Astrocyte of the cerebellum (primary cell): Measurements from ENCODE around the gene MYO10.
A peak's percentile ranks its signal among the peaks of the same experiment; 100 is the strongest.

Experiments used
- DNase-seq: peaks from one replicate; pipeline ENCODE4 v3.0.0-alpha.2; 2011; ENCODE audit warnings: low read depth
- H3K4me3 ChIP-seq: 2 replicates; pipeline ENCODE4 v1.5.1; 2011; ENCODE audit warnings: mild to moderate bottlenecking, low read depth, low read length, moderate library complexity
- in situ Hi-C: cut with HindIII; loops from 2 replicates; pipeline ENCODE4 v1.10.0; 2017; ENCODE audit warnings: low sequenced_read_pairs
- TF ChIP-seq, protein P1 (sequence below): IDR thresholded peaks from 2 replicates; pipeline ENCODE4 v1.5.1; 2012; ENCODE audit warnings: low read length, low read depth, moderate library complexity, mild to moderate bottlenecking; ENCODE audit errors: missing control alignments

MYO10 gene

DNA sequence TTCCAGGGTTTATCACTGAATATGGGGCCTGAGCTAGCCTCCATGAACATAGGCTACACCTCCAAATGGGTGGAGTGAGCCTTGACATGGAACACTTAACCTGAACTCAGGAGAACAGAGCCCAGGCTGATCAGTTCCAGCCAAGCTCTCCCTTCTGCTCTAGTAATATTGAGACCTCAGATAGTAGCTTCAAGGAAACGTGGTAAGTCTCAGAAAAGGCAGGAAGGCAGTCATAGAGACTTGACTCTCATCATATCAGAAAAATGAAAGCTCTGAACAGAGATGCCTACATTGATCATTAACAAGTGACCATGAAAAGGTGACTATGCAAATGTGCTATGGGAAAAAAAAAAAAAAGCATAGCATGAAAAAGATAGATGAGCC lies 40.5 kb upstream of the MYO10 start:
- H3K4me3 ChIP-seq, result no peak overlapping the region
- DNase-seq, result no peak
- TF ChIP-seq, protein P1, sequence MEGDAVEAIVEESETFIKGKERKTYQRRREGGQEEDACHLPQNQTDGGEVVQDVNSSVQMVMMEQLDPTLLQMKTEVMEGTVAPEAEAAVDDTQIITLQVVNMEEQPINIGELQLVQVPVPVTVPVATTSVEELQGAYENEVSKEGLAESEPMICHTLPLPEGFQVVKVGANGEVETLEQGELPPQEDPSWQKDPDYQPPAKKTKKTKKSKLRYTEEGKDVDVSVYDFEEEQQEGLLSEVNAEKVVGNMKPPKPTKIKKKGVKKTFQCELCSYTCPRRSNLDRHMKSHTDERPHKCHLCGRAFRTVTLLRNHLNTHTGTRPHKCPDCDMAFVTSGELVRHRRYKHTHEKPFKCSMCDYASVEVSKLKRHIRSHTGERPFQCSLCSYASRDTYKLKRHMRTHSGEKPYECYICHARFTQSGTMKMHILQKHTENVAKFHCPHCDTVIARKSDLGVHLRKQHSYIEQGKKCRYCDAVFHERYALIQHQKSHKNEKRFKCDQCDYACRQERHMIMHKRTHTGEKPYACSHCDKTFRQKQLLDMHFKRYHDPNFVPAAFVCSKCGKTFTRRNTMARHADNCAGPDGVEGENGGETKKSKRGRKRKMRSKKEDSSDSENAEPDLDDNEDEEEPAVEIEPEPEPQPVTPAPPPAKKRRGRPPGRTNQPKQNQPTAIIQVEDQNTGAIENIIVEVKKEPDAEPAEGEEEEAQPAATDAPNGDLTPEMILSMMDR, result no peak
- in situ Hi-C loops, result no loop called here

DNA sequence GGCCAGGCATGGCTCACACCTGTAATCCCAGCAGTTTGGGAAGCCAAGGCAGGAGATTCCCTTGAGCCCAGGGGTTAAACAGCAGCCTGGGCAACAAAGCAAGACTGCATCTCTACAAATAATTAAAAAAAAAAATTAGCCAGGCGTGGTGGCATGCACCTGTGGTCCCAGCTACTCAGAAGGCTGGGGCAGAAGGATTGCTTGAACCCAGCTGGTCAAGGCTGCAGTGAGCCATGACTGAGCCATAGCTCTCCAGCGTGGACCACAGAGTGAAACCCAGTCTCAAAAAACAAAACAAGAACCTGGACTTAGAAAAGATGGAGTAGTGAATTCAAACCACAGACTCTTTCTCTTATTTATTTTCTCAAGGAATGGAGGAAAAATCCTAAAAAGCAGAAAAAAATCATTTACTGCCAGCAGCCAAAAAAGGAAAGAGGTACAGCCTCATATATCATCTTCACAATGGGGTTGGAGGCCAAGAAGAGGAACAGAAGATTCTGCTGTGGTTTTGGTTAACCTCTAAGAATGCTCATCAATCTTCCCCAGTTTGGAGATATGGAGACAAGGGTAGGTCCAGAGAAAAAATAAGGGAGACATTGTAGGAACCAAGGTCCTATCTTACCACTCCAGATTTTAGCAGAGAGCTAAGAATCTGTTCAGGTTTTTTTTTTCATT lies 40.0 kb upstream of the MYO10 start:
- H3K4me3 ChIP-seq, result no peak overlapping the region
- peak; percentile 29 for DNase-seq
- in situ Hi-C loops, result no loop called here
- TF ChIP-seq, protein P1, result no peak

DNA sequence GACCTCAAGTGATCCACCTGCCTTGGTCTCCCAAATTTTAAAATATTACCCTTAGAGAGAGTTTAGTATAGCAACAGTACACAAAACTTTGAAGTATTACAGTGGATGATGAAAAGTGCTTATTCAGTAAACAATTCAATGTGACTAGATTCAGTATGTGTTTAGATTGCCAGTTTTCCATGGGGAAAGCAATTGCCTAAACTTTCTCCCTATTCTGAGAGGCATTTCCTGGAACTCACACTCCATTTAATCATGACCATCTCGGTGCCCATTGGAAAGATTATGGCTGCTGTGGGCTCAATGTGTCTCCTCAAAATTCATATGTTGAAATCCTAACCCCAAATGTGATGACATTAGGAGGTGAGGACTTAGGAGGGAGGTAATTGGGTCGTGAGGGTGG lies 38.9 kb upstream of the MYO10 start:
- no peak for DNase-seq
- TF ChIP-seq, protein P1, result no peak
- no peak overlapping the region for H3K4me3 ChIP-seq
- in situ Hi-C loops, result no loop called here

DNA sequence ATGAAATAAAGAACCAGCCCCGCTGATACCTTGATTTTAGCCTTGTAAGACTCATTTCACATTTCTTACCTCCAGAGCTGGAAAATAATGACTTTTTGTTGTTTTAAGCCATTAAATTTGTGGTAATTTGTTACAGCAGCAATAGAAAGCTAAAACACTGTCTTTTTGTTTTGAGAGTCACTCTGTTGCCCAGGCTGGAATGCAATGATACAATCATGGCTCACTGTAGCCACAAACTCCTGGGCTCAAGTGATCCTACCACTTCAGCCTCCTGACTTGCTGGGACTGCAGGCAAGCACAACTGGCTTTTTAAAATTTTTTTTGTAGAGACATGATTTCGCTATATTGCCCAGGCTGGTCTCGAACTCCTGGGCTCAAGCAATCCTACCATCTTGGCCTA lies 34.7 kb upstream of the MYO10 start:
- TF ChIP-seq, protein P1, result no peak
- in situ Hi-C loops, result no loop called here
- no peak overlapping the region for H3K4me3 ChIP-seq
- no peak for DNase-seq

DNA sequence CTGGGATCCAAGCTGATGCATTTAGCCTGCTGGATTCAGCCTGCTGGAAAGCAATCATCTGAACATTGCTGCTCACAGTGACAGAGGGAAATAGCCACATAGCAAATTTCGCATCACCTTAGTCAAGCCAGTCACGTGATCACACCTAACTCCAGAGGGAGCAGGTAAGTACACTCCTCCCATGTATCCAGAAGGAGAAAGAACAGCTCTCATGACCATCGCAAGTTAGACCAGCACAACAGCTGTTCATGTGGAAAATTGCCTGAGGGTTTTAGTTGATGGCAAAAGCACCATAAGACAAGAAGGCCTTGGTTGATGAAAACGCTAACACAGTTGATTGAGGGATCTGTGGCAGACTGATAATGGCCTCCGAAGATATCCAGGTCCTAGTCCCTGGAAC lies 34.2 kb upstream of the MYO10 start:
- in situ Hi-C loops, result no loop called here
- TF ChIP-seq, protein P1, result no peak
- DNase-seq, result no peak
- no peak overlapping the region for H3K4me3 ChIP-seq

DNA sequence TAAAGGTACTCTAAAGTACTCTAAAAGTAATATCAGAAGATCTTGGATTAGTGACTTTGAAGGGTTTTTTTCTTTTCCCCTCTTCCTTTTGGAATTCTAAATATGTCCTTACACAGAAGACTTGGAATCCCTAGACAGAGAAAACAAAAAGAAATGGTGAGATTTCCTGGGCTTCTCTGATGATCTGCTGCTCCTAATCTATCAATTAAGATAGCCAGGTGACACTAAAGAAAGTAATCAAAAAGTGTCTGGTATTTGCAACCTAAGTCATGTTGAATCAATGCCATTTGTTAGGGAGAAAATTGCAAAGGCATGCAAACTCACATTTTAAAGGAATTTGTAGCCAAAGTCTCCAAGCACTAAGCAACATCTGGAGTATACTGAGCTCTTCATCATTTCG lies 29.5 kb upstream of the MYO10 start:
- in situ Hi-C loops, result no loop called here
- DNase-seq, result no peak
- no peak overlapping the region for H3K4me3 ChIP-seq
- TF ChIP-seq, protein P1, result no peak
